ENCODE results near the gene SERPINB13.

Gene SERPINB13

GRCh38 chr18:63646936-63647335 is 59.8 kb downstream of the SERPINB13 start:
- DNase-seq (ENCODE audit: low read depth in 2 of 2), result no peak

GRCh38 chr18:63648241-63648640 is 61.1 kb downstream of the SERPINB13 start:
- DNase-seq (ENCODE audit: low read depth in 2 of 2), result no peak
